ENCODE results near the gene LIN52. TPM values are rescaled to one million over a fixed set of nuclear protein-coding genes. Genes with fewer than 3 reads are reported as not detected.

LIN52 gene
- 6.2 TPM for polyA plus RNA-seq (2012; ENCODE audit: insufficient read length, low read depth)

DNA sequence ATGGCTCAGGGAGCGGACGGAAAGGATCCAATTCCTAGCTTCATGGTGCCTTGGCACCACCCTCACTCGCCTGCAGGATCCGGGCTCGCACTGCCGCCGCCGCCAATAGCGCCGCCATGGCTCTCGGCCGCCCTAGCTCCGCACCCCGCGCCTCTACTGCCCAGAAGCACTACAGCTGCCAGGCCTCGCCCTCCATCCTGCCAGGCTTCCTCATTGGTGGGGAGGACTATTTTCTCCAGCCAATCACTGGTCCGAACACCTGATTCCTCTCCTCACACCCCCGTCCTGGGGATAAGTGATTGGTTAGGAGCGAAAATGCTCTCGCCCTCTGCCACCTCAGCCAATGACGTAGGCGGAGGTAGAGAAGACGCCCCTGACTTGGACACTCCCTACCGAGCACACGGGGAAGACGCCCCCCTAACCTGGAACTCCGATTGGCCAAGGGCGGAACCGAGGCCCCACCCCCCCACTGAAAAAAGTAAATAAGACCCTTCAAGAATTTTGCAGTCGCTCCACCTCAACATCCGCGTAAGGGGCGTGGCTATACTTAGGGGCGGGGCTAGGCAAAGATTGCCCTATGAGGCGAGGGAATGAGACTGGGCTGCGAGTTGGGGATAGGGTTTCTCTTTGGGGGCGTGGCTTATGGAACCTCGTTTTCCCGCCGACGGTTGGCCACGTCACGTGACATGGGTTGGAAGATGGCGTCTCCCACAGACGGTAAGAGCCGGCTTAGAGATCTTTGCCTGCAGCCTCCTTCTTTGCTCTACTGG is at the start of gene LIN52, which contains the start of gene ALDH6A1:
TSS of gene LIN52 (plus strand) at position 680 of the 770 bp plus-strand sequence. CDS start at position 699, 19 bp downstream.
TSS of gene ALDH6A1 (minus strand) at position 177 of the 770 bp plus-strand sequence. CDS start at position 118, 59 bp downstream.
- TF ChIP-seq REST (IDR thresholded peaks at IDR 0.05; ENCODE audit: insufficient read depth in 1 of 2, low read depth in 2 of 2, low read length in 2 of 2) (no peak), POLR2AphosphoS5 (IDR thresholded peaks at IDR 0.05; ENCODE audit: low read depth, low read length) (no peak; the same call in none of the 2 replicates), FOXP2 (optimal IDR thresholded peaks at IDR 0.05; ENCODE audit: borderline replicate concordance, extremely low read depth, extremely low read length, insufficient read depth) (no peak), SIN3A (IDR thresholded peaks at IDR 0.05; ENCODE audit: borderline replicate concordance, insufficient read depth, low read length) (peak; percentile 68; the same call in 1 of the 2 replicates), TAF1 (IDR thresholded peaks at IDR 0.05; ENCODE audit: borderline replicate concordance, insufficient read depth, low read length) (0 out of 2 replicates have a peak, but pooled peaks have one; percentile 34)

DNA sequence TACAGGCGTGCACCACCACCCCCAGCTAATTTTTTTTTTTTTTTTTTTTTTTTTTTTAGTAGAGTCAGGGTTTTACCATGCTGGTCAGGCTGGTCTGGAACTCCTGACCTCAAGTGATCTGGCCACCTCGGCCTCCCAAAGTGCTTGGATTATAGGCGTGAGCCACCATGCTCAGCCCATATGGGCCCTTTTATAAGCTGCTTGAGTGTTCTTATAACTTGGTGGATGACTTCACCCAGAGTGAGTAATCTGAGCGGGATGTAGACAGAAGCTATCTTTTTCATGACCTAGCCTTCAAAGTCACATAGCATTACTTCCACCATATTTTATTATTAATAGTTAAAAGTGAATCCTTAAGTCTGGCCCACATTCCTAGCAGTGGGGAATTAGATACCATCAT is 49.2 kb upstream of the LIN52 start:
- no peak for TF ChIP-seq SIN3A (IDR thresholded peaks at IDR 0.05; ENCODE audit: borderline replicate concordance, insufficient read depth, low read length)
- no peak for TF ChIP-seq TAF1 (IDR thresholded peaks at IDR 0.05; ENCODE audit: borderline replicate concordance, insufficient read depth, low read length)
- TF ChIP-seq FOXP2 (optimal IDR thresholded peaks at IDR 0.05; ENCODE audit: borderline replicate concordance, extremely low read depth, extremely low read length, insufficient read depth), result no peak
- TF ChIP-seq POLR2AphosphoS5 (IDR thresholded peaks at IDR 0.05; ENCODE audit: low read depth, low read length), result no peak
- TF ChIP-seq REST (IDR thresholded peaks at IDR 0.05; ENCODE audit: insufficient read depth in 1 of 2, low read depth in 2 of 2, low read length in 2 of 2), result no peak

- no peak for TF ChIP-seq TAF1 (IDR thresholded peaks at IDR 0.05; ENCODE audit: borderline replicate concordance, insufficient read depth, low read length)
- no peak for TF ChIP-seq REST (IDR thresholded peaks at IDR 0.05; ENCODE audit: insufficient read depth in 1 of 2, low read depth in 2 of 2, low read length in 2 of 2)
- no peak for TF ChIP-seq FOXP2 (optimal IDR thresholded peaks at IDR 0.05; ENCODE audit: borderline replicate concordance, extremely low read depth, extremely low read length, insufficient read depth)
- TF ChIP-seq SIN3A (IDR thresholded peaks at IDR 0.05; ENCODE audit: borderline replicate concordance, insufficient read depth, low read length), result no peak
- TF ChIP-seq POLR2AphosphoS5 (IDR thresholded peaks at IDR 0.05; ENCODE audit: low read depth, low read length), result no peak
Observed at GRCh38 chr14:74038020-74038859, 46.5 kb upstream of the LIN52 start.

DNA sequence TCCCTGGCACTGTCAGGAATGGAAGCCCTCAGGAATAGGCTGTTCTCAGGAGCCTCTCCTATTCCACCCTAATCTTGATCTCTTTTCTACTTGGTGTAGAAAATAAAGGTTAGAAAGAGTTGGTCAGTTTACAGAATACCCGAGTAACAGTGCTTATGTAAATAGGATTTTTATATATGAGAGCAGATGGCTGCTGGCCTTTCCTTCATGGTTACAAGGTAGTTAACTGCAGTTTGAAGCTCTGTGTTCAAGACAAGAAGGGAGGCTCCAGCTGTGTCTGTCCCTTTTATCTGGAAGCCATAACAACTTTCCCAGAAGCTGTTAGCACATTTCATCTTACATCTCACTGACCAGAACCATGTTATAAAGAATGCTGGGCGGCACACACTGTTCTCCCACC is 42.5 kb upstream of the LIN52 start:
- TF ChIP-seq TAF1 (IDR thresholded peaks at IDR 0.05; ENCODE audit: borderline replicate concordance, insufficient read depth, low read length), result no peak

- TF ChIP-seq REST (IDR thresholded peaks at IDR 0.05; ENCODE audit: insufficient read depth in 1 of 2, low read depth in 2 of 2, low read length in 2 of 2) (no peak), POLR2AphosphoS5 (IDR thresholded peaks at IDR 0.05; ENCODE audit: low read depth, low read length) (no peak), TAF1 (IDR thresholded peaks at IDR 0.05; ENCODE audit: borderline replicate concordance, insufficient read depth, low read length) (no peak), FOXP2 (optimal IDR thresholded peaks at IDR 0.05; ENCODE audit: borderline replicate concordance, extremely low read depth, extremely low read length, insufficient read depth) (no peak), SIN3A (IDR thresholded peaks at IDR 0.05; ENCODE audit: borderline replicate concordance, insufficient read depth, low read length) (no peak)
Observed at GRCh38 chr14:74045522-74045921, 39.2 kb upstream of the LIN52 start.
